Parathyroid adenoma (tissue), 2 donors: ENCODE data around the gene OTOGL.

Experiments
- H2AFZ ChIP-seq: fragments of 300-600 bp; sonication (generic); one replicate; pipeline ENCODE4 v1.7.0; 2017; ENCODE audit warnings: antibody characterized with exemption, mild to moderate bottlenecking
- H3K27ac ChIP-seq: fragments of 300-600 bp; sonication (generic); one replicate; pipeline ENCODE4 v1.7.0; 2017
- H3K27me3 ChIP-seq: fragments of 300-600 bp; sonication (generic); one replicate; pipeline ENCODE4 v1.7.0; 2017; ENCODE audit warnings: low read length; ENCODE audit not compliant: control insufficient read depth, insufficient read depth
- H3K36me3 ChIP-seq: fragments of 300-600 bp; sonication (generic); one replicate; pipeline ENCODE4 v1.7.0; 2017; ENCODE audit warnings: low read length; ENCODE audit not compliant: control insufficient read depth, insufficient read depth
- H3K4me1 ChIP-seq: fragments of 300-600 bp; sonication (generic); one replicate; pipeline ENCODE4 v1.7.0; 2017; ENCODE audit warnings: control low read depth
- H3K4me2 ChIP-seq: fragments of 300-600 bp; sonication (generic); one replicate; pipeline ENCODE4 v1.7.0; 2017; ENCODE audit warnings: low read length
- H3K4me3 ChIP-seq: fragments of 300-600 bp; sonication (generic); one replicate; pipeline ENCODE4 v1.7.0; 2017; ENCODE audit warnings: low read depth, low read length
- H3K79me2 ChIP-seq: fragments of 300-600 bp; sonication (generic); one replicate; pipeline ENCODE4 v1.7.0; 2017; ENCODE audit warnings: control low read depth
- H3K9ac ChIP-seq: fragments of 300-600 bp; sonication (generic); one replicate; pipeline ENCODE4 v1.7.0; 2017; ENCODE audit warnings: mild to moderate bottlenecking
- H3K9me3 ChIP-seq: fragments of 300-600 bp; sonication (generic); one replicate; pipeline ENCODE4 v1.7.0; 2017; ENCODE audit warnings: low read length; ENCODE audit not compliant: control insufficient read depth
- TF ChIP-seq, protein P1 (sequence below): fragments of 300-600 bp; sonication (generic); IDR thresholded peaks from one replicate; pipeline ENCODE4 v1.7.0; 2017; ENCODE audit warnings: antibody characterized with exemption, mild to moderate bottlenecking
- donor health status: primary hyperparathyroidism.

Gene OTOGL

DNA sequence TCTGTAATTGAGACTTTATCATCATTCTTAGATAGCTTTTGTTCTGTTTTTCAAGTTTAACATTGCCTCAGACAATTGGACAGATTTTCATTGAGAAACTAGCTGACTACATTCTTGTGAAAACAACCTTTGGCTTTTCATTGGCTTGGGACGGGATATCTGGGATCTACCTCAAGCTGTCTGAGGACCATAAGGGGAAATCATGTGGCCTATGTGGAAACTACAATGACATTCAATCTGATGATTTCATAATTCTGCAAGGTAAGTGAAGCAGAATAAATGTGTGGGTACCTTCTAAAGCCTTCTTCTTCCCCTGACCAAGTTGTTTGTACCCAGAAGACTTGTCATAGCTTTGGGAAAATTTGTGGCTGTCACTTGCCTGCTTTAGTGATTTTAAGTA is 133.5 kb downstream of the OTOGL start:
- Histone ChIP-seq H3K79me2 (no peaks in the 10 kb centered on the region), H3K4me1 (no peaks in the 10 kb centered on the region), H3K27me3 (no peaks in the 10 kb centered on the region), H2AFZ (no peak overlapping the region), H3K4me2 (no peak overlapping the region), H3K36me3 (no peaks in the 10 kb centered on the region), H3K4me3 (no peak overlapping the region), H3K27ac (no peak overlapping the region), H3K9me3 (no peaks in the 10 kb centered on the region), H3K9ac (no peak overlapping the region)
- TF ChIP-seq, protein P1, sequence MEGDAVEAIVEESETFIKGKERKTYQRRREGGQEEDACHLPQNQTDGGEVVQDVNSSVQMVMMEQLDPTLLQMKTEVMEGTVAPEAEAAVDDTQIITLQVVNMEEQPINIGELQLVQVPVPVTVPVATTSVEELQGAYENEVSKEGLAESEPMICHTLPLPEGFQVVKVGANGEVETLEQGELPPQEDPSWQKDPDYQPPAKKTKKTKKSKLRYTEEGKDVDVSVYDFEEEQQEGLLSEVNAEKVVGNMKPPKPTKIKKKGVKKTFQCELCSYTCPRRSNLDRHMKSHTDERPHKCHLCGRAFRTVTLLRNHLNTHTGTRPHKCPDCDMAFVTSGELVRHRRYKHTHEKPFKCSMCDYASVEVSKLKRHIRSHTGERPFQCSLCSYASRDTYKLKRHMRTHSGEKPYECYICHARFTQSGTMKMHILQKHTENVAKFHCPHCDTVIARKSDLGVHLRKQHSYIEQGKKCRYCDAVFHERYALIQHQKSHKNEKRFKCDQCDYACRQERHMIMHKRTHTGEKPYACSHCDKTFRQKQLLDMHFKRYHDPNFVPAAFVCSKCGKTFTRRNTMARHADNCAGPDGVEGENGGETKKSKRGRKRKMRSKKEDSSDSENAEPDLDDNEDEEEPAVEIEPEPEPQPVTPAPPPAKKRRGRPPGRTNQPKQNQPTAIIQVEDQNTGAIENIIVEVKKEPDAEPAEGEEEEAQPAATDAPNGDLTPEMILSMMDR: no peak

DNA sequence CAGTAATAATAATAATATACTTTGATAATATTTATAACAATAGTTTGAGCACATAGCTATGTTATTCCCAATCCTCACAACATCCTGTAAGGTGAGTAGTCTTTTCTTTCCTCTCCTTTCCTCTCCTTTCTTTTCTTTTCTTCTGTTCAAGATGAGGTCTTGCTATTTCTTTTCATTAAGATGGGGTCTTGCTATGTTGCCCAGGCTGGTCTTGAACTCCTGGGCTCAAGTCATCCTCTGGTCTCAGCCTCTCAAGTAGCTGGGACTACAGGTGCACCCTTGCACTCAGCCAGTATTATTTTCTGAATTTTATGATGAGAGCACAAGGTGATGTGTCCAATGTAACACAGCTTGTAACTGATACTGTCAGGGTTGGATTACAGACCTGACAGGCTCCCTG is 134.6 kb downstream of the OTOGL start:
- Histone ChIP-seq H3K36me3 (no peaks in the 10 kb centered on the region), H3K9ac (no peak overlapping the region), H3K4me2 (no peak overlapping the region), H3K4me3 (no peak overlapping the region), H3K27me3 (no peaks in the 10 kb centered on the region), H3K27ac (no peak overlapping the region), H3K79me2 (no peaks in the 10 kb centered on the region), H3K4me1 (no peaks in the 10 kb centered on the region), H3K9me3 (no peaks in the 10 kb centered on the region), H2AFZ (no peak overlapping the region)
- TF ChIP-seq, protein P1: no peak

DNA sequence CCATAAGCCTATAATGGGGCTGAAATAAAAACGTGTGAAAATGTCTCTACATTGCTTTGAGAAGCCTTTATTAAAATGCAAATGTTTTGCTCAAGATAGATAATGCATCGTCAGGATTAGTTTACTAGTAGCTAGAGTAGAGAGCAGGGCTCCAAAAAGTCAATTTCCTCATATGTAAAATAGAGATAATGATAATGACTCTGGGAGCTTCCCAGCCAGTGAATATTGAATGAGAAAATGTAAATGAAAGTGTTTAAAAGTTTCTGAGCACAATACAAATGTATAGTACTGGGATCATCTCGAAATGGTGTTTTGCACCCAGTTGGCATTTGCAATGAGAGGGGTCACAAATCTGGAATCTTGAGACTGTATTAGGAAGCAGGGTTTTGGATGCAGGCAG is 135.3 kb downstream of the OTOGL start:
- H3K4me1 ChIP-seq: no peaks in the 10 kb centered on the region
- no peak overlapping the region for H3K27ac ChIP-seq
- no peak overlapping the region for H3K4me2 ChIP-seq
- H3K4me3 ChIP-seq: no peak overlapping the region
- H3K27me3 ChIP-seq: no peaks in the 10 kb centered on the region
- TF ChIP-seq, protein P1: no peak
- H3K79me2 ChIP-seq: no peaks in the 10 kb centered on the region
- no peak overlapping the region for H3K9ac ChIP-seq
- H3K36me3 ChIP-seq: no peaks in the 10 kb centered on the region
- no peaks in the 10 kb centered on the region for H3K9me3 ChIP-seq
- H2AFZ ChIP-seq: no peak overlapping the region

DNA sequence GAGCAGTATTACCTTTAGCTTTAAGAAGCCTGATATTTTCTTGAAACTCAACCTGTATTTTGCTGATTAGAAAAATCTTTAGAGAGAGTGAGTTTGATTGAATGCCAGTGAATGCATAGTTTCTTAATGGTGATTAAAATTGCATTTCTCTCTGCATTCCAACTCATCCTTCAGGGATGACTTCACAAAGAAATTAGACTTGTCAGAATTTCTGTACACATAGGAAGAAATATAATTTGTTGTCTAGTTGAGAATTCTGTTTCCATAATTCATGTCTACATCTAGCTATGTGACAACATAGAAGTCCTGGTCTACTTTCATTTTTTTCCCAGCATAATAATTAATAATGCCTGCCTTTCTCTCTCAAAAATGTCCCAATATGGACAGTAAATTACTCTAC is 136.6 kb downstream of the OTOGL start:
- Histone ChIP-seq H3K36me3 (no peaks in the 10 kb centered on the region), H3K79me2 (no peaks in the 10 kb centered on the region), H3K27ac (no peak overlapping the region), H3K9me3 (no peaks in the 10 kb centered on the region), H3K9ac (no peak overlapping the region), H3K27me3 (no peaks in the 10 kb centered on the region), H3K4me1 (no peaks in the 10 kb centered on the region), H3K4me2 (no peak overlapping the region), H2AFZ (no peak overlapping the region), H3K4me3 (no peak overlapping the region)
- TF ChIP-seq, protein P1: no peak

DNA sequence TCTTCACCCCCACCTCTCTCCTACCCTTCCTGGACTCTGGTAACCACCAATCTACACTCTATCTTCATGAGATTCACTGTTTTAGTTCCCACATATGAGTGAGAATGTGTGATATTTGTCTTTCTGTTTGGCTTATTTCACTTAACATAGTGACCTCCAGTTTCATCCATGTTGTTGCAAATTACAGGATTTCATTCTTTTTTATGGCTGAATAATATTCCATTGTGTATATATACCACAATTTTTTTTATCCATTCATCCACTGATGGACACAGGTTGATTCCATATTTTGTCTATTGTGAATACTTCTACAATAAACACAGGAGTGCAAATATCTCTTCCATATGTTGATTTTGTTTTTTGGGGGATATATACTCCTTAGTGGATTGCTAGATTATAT is 140.5 kb downstream of the OTOGL start:
- Histone ChIP-seq H3K4me3 (no peak overlapping the region), H3K4me2 (no peak overlapping the region), H3K9me3 (no peaks in the 10 kb centered on the region), H2AFZ (no peak overlapping the region), H3K36me3 (no peaks in the 10 kb centered on the region), H3K4me1 (peaks cover 5% of the 10 kb centered on the region), H3K79me2 (no peaks in the 10 kb centered on the region), H3K27me3 (no peaks in the 10 kb centered on the region), H3K9ac (no peak overlapping the region), H3K27ac (no peak overlapping the region)
- TF ChIP-seq, protein P1: no peak
